Posterior cingulate gyrus (tissue), 11 donors: Measurements from ENCODE around the gene POLR1H.

Experiments used
- DNase-seq, 10 donors: peaks; one replicate each; pipeline versions ENCODE4 v3.0.0 to v3.0.0-alpha.2; 2020 to 2021; ENCODE audit warnings: mixed read lengths in 3 of 10
- intact Hi-C: fragments of 100-400 bp; cut with DNase I; formaldehyde crosslinking; loops from one replicate; pipeline ENCODE4 v1.15.1; 2023

POLR1H gene

DNA sequence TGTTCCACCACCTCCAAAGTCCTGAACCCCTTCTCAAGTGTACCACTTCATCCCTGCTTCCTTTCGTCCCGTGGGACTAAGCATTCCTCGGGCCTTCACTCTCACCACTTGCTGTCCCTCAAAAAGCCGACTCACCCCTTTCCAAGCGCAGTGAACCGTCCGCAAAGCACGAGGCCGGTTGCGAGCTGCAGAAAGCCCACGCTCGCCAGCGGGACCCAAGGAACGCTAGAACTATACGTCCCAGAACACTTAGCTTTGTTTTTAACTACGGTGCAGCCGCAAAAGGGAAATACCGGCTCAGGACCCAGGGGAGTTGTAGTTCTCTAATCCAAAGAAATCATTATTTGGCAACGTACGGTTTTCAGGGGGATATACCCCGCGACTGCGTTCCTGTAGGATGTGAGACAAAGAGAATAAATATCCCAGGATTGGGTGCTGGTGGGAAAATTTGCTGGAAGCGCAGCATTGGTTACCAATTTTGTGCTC, 416 bp upstream of the POLR1H start:
- intact Hi-C loops, result loop anchor here (5.0 to 10.0 kb wide), 2 partner anchors 154 to 267 kb away; partner anchors contain the start of genes TRIM26 and TRIM39
- DNase-seq, result peak in 5 of 10 donors; percentile 25 to 85 (median 75)

DNA sequence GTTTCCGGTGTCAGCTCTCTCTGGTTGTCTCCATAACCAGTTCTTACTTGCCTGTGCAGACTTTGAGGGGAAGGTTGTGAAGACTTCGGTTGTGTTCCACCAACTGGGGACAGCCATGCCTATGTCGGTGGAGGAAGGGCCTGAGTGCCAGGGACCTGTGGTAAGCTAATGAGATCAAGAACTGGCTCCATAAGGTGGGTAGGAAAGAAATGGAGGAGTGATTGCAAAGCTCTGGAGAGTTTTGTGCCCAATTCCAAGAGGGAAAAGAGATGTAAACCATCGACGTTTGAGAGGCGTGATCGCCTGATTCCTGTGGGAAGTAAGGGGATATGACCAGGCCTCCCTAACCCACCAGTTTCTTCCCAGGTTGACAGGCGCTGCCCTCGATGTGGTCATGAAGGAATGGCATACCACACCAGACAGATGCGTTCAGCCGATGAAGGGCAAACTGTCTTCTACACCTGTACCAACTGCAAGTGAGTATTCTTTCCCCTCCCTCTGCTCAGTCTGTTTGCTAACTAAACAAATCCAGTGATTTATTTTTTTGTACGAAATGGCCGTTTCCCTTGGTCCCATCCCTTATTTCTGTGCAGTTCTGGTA, 893 bp downstream of the POLR1H start:
- intact Hi-C loops, result loop anchor here (5.0 to 10.0 kb wide), 2 partner anchors 153 to 265 kb away; partner anchors contain the start of genes TRIM26 and TRIM39
- no peak for DNase-seq

DNA sequence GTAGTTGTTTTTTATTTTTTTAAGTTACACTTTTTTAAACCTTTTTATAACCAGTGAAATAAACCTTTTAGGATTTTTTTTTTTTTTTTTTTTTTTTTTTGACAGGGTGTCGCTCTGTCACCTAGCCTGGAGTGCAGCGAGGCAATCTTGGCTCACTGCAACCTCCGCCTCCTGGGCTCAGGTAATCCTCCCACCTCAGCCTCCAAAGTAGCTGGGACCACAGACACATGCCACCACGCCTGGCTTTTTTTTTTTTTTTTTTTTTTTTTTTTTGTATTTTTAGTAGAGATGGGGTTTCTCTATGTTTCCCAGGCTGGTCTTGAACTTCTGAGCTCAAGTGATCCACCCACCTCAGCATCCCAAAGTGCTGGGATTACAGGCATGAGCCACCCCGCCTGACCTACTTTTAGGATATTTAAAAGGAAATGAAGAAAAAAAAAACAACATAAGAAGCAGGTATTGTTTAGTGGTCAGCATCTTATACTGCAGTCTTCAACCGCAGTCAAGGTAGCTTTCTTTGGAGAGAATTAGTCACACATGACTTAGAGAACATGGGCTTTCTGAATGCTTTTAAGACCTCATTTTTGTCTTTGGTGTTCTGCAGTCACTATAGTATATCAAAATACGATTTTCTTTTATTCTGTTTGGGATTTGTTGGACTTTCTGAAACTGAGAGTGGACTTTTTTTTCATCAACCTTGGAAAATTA, 1.6 kb downstream of the POLR1H start:
- DNase-seq, result no peak
- intact Hi-C loops, result loop anchor here (5.0 to 10.0 kb wide), 2 partner anchors 152 to 265 kb away; partner anchors contain the start of genes TRIM26 and TRIM39

DNA sequence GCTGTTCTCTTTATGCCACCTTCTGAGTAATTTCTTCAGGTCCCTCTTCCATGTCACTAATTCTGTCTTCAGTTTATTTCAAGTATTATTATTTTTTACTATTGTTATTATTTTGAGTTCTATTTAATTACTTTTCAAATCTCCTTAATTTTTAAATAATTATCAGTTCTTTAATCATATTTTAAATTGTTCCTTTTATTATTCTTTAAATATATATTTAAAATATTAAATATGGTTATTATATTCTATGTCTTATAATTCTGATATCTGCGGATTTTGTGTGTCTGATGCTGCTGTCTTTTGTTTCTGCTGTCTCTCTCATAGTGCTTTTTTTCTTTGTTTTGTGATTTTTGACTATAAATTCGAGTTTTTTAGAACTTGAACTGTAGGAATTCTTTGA, 2.2 kb downstream of the POLR1H start:
- DNase-seq, result no peak
- intact Hi-C loops, result loop anchor here (5.0 to 10.0 kb wide), 2 partner anchors 151 to 264 kb away; partner anchors contain the start of genes TRIM26 and TRIM39

DNA sequence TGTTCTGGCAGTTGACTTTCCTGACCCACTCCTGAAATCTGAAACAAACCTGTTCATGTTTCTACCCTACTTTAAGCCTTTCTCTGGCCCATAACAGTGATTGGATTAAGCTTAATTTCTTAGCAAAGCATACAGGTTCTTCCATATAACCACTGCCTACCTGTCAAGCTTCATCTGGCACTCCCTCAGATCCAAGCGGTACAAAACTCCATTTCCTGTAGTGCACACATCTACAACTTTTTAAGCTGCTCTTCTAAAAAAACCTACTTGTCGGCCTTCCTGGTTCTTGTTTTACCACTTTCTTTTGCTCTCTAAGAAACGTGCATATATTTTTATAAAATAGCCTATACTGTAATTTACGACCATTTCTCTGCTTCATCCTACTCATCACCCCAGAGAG, 5.0 kb downstream of the POLR1H start:
- intact Hi-C loops, result loop anchor here (2.0 to 10.0 kb wide), 2 partner anchors 37 to 149 kb away; partner anchors contain the start of gene TRIM26
- DNase-seq, result no peak

DNA sequence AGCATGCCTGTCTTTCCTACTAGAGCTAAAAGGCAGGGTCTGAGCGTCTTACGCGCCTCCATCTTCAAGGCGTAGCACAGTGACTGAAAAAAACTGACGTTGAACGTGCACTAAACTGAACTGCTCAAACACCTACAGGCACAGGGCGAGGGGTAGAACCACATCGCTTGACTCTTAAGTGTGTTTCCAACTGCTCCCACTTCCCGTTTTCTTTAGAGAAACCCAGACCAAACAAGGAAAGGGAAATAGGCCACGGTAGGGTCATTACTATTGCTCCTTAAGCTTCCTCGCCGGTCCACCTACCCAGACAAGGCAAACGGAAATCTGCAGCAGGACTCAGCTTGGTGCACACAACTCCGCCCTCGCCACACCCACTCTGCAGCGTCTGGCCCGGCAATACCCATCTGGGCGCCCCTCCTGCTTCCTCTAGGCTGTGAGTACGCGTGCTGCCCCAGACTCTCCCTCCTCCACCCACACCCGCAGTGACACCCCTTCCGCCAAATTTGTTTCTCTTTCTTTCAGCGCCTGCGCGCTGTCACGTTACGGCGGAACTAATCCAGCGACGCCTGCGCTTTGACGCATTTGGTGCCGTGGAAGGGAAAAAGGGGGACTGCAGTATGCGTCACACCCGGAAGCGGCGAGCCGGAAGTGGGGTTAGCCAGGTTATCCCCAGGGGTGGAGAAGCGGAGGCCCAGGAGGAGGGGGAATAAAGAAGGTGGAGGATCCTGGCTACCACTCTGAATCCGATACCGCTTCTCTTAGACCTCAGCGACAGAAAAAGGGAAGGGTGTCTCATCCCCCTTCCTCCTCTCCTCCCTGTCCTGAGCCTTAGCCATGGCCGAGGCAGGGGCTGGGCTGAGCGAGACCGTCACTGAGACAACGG, 5.8 kb downstream of the POLR1H start, which contains the start of gene PPP1R11:
PPP1R11 (plus strand) TSS at position 622 of the 883 bp plus-strand sequence; CDS start at position 835, 213 bp downstream.
- DNase-seq, result peak; percentile 98 to 100 (median 99)
- intact Hi-C loops, result loop anchor here (2.0 to 10.0 kb wide), 2 partner anchors 36 to 148 kb away; partner anchors contain the start of gene TRIM26

DNA sequence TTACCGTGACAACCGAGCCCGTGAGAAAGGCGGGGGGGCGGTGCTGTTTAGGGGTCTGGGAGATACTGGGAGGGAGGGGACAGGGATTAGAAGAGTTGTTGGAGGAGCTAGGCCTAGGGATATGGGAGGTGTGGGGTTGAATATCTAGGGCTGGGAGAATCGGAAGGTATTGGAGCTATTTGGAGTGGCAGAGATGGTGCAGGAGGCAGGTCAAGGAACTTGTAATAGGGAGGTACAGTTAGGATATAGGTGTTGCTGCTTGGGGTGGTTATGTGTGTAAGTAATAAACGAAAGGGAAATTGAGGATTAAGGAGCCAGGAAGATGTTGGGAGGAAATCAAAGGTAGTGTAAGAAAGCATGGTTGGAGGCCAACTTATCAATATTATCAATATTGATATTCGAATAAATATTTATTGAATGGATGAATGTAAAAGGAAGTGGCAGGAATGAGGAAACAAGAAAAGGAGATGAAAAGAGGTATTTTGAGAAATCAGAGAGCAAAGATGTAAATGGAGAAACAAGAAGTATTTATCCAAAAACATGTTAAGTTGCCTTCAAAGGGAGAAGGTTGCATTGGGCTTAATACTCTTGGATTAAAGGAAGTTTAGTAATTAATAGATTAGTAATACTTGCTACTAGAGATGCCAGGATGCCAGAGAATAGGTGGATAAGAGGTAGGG, 6.5 kb downstream of the POLR1H start:
- no peak for DNase-seq
- intact Hi-C loops, result loop anchor here (2.0 to 10.0 kb wide), 2 partner anchors 35 to 147 kb away; partner anchors contain the start of gene TRIM26

DNA sequence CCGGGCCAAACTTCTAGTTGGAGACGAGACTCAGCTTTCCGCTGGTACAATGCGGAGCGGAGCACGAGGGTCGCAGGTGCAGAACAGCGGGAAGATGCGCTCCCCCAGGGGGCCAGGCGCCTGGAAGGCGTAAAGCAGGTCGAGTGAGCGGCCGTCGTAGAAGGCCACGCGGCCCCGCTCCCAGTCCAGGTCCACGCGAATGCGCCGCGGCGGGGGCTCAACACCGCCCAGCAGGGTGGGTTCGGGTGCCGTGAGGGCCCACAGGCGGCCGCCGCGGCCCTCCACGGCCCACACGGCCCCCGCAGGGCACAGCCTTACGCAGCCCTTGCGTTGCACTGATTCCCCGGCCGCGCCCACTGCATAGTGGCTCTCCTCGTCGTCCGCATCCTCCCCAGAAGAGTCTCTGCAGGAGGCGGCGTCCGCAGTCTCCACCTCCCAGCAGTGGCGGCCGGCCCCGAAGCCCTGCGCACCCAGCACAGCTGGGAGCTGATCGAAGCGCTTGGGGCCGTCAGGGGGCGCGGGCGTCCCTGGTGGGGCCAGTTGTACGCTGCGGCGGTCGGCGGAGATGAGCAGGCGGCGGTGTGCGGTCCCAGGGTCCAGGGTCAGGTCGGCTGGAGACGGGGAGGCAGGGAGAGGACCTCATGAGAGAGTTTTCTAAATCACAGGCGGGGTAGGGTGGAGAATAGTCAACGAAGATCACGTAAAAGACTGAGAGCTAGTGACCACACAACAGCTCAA, 10.2 kb downstream of the POLR1H start:
- intact Hi-C loops, result loop anchor here (2.0 kb wide), 1 partner anchor 64 kb away; no protein-coding TSS in a partner anchor
- DNase-seq, result peak in 2 of 10 donors; percentile 71 to 84

DNA sequence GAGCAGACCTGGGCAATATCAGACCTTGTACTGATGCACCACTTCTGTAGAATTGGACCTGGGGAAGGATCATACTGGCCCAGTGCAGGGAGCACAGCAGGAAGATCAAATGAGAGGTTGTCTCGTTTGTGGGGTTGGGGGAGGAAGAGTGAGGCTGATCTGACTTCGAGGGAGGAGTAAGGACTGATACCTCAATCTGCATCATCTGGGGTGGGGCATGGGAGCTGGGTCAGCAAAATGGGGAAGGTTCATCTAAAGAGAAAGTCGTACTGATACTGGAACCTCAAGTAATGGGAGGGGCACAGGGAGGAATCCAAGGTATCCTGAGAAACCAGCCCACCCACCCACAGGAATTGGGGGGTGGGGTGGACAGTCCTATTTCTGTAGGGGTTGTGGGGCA, 10.8 kb downstream of the POLR1H start:
- DNase-seq, result no peak
- intact Hi-C loops, result loop anchor here (2.0 kb wide), 1 partner anchor 63 kb away; no protein-coding TSS in a partner anchor

DNA sequence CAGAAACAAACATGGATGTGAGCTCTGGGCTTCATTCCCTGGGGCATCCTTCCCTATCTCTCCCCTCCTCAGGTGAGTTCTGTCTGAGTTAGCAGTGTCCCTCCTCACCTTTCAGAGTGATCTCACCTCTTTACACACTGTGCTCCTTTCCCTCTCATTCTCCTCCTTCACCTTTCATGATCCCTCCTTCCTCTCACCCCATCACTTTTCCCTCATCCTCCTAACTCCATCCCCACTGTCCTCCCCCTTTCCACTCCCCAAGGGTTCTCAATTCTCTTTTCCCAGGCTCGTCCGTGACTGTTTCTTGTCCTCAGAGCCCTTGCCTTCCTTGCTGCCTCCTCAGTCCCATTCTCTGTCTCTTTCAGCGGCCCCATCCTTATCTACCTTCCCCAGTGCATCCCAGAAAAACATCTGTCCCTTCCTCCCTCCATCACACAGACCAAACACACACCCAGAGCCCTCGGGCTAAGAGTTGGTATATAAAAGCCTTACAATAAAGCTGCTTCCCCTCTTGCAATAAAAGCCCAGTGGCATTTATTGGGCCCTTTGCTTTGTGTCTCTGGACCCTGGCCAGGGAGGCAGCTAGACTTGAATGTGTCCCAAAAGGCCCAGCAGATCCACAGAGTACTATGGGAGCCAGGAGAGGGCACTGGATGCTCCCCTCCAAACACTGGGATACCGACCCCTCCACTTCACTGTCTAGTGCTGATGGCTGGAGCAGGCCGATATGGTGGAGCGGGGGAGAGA, 12.6 kb downstream of the POLR1H start:
- intact Hi-C loops, result no loop called here
- DNase-seq, result no peak

DNA sequence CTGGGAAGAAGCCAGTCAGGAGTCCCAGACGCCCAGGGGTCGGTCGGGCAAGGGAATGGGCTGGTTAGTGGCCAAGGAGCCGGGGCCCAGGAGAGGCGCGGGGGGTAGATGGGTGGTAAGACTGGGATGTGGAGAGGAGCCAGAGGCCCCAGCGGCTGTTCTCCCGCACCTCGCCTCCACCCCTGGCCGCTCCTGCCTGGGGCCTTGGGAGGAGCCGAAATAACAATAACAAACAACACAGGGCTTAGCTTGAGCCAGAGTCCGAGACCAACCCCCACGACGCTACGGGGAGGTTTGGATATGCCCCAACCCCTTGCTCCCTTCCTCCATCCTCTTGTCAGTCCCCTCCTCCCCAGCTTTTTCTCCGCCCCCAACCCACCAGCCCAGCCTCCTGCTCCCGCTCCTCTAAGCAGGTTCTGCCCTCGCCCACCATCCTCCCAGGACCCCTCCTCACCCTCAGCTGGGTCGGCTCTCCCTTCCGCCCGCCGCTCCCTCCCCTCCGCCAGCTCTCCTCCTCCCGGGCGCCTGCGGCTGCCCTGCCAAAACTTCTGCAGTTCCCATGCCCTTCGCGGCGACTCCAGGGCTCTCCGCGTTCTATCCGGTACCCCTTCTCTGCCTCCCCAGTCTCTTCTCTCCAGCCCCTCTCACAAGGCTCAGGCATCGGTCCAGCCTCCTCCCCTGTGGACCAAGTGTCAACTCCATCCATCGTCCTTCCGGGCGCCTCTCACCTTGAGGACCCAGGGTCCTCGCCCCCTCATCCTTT, 13.4 kb downstream of the POLR1H start:
- intact Hi-C loops, result no loop called here
- DNase-seq, result peak in 1 of 10 donors; percentile 78

DNA sequence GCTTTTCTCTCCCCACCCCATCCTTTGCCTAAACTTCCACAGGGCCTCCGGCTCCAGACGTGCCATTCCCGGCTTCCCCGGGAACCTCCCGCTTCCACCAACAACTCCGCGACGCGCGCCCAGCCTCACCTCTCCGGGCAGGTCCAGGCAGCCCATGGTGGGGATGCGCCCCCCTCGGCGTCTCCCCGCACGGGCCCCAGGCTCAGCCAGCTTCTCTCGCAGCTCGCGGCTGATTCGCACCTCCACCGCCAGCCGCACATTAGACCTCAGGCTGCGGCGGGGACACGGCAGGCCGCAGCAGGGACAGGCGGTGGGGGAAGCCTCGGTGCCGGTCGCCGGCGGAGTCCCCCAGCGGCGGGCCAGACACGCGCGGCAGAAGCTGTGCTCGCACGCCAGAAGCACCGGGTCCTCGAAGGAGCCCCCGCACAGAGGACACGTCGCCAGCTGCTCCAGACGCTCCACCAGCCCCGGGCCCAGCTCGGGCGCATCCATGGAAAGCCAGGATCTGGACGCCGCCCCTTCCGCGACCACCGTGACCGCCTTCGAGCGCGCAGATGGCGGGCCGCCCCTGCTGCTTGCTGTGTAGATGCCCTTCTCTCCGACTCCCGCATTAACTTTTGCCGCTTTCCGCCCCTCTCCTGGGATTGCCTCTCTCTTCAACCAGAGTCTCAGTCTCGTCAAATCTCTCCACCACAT, 14.2 kb downstream of the POLR1H start, which contains the start of gene RNF39:
RNF39 (minus strand) TSS at position 676 of the 696 bp plus-strand sequence; CDS start at position 492, 184 bp downstream.
- intact Hi-C loops, result no loop called here
- DNase-seq, result peak in 1 of 10 donors; percentile 77

DNA sequence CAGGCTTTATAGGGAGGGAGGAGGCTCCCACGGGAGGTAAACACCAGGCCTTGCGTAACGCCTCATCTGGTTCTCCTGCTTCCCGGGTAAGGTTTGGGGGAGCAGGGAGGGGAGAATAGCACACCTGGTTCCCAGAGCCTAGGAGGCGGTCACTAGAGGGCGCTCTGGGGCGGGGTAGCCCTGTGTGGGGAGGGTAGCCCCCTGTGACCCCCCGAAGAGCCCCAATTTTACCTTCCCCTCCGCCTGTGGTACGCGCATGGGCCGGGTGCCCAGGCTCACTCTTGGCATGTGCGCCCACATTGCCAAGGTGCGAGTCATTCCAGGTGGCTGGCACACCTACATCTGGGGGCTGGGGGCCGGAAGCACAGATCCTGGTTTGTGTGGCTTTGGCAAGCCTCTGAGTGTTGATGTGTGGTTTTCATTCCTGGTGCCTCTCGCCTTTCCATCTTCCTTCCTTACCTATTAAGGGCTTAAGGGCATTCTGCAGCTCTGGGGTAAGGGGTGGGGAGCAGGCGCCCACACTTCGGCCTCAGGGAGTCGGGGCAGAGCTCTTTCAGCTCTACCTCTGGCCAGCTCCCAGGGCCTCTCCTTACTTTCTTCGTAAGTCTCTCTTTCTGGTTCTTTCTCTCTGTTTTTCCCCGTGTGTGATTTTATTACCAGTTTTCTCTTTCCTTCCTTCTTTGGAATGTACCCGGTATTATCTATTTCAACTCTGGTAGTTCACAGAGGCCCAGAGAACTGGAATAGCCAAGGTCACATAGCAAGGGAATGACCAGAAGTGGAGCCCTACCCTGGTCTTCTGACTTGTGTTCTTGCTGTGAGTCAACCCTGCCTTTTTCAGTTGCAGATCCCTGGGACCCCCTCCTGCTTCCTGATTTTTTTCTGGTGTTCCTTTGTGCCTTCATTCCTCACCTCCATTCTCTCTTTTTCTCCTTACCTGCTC, 15.0 kb downstream of the POLR1H start:
- no peak for DNase-seq
- intact Hi-C loops, result no loop called here

DNA sequence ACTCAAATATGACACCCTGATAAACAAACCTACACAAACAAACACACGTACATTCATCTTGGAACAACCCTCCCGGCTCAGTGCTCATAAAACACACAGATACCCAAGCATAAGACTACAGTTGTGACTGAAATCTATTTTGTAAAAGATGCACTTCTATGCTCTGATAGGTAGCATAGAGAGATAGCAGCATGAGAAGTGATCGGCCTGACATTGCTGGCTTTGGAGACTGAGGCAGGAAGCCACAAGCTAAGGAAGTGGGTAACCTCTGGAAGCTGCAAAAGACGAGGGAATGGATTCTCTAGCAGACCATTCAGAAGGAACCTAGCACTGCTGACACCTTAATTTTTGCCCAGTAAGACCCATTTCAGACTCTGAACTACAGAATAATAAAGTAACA, 16.2 kb downstream of the POLR1H start:
- intact Hi-C loops, result no loop called here
- DNase-seq, result no peak

DNA sequence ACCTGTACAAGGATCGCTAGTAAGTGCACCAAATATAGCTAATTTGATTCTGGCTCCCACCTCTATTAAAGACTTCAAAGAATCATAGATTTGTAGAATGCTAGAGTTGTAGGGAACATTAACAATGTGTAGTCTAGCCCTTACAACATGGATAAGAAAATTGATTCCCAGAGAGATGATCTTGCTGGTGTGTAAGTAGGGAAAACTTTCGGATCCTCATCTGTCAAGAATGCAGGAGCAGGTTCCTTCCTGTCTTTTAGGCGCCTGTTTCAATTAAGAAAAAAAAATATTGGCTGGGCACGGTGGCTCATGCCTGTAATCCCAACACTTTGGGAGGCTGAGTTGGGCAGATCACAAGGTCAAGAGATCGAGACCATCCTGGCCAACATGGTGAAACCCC, 26.8 kb downstream of the POLR1H start:
- intact Hi-C loops, result no loop called here
- no peak for DNase-seq
